ENCODE results near the gene BOLA1. TPM values are rescaled to one million over a fixed set of nuclear protein-coding genes. Genes with fewer than 3 reads are reported as not detected.
A peak's percentile ranks its signal among the peaks of the same experiment; 100 is the strongest.
"Not testable (repeated sequence)": the region's sequence is repeated elsewhere in the genome, so short reads cannot be mapped to it uniquely, and the experiment has no call there.

BOLA1 gene
- total RNA-seq, 1 experiment from 2014 or later = 15.3 TPM

GRCh38 chr1:149886396-149887195, 12.8 kb upstream of the BOLA1 start (continued):
- TF ChIP-seq FOXP4 (CRISPR knock-in tag; IDR thresholded peaks at IDR 0.05) (no peak; the same call in 1 of the 2 replicates), JUN (CRISPR knock-in tag; IDR thresholded peaks at IDR 0.05) (peak; percentile 68; the same call in 1 of the 2 replicates), ZNF532 (CRISPR knock-in tag; IDR thresholded peaks at IDR 0.05; ENCODE audit: borderline replicate concordance) (peak; percentile 94), IRF1 (CRISPR knock-in tag; IDR thresholded peaks at IDR 0.05) (peak; percentile 82; the same call in 1 of the 2 replicates), CREM (CRISPR knock-in tag; IDR thresholded peaks at IDR 0.05) (peak; percentile 47; the same call in 1 of the 2 replicates), GTF2I (CRISPR knock-in tag; conservative IDR thresholded peaks at IDR 0.05) (no peak), RORB (CRISPR knock-in tag; IDR thresholded peaks at IDR 0.05) (no peak), GRHL2 (CRISPR knock-in tag; IDR thresholded peaks at IDR 0.05; ENCODE audit: insufficient replicate concordance, severe bottlenecking) (no peak), ERG (CRISPR knock-in tag; IDR thresholded peaks at IDR 0.05) (peak; percentile 94), TEAD1 (CRISPR knock-in tag; IDR thresholded peaks at IDR 0.05) (peak; percentile 12; the same call in 1 of the 2 replicates)

- not testable (repeated sequence) for ATAC-seq; H3K27me3 Mint-ChIP-seq (ENCODE audit: low read depth); H3K4me3 Mint-ChIP-seq; H3K9me3 Mint-ChIP-seq; H3K27ac Mint-ChIP-seq; H3K4me1 Mint-ChIP-seq; H3K36me3 Mint-ChIP-seq; DNase-seq (ENCODE audit: low spot score)
- ChIA-PET CTCF (interaction anchor here (3.0 kb wide), 1 partner anchor 300 kb away, joined by 25 read pairs; no protein-coding TSS in a partner anchor), POLR2A (interaction anchor here (0.9 to 6.1 kb wide), 27 partner anchors 13 to 477 kb away, joined by 3 to 51 read pairs (median 8); partner anchors contain the start of genes BOLA1, OTUD7B, RPRD2 and SF3B4)
- TF ChIP-seq FOXJ3 (CRISPR knock-in tag; IDR thresholded peaks at IDR 0.05; ENCODE audit: borderline replicate concordance) = 0 out of 2 replicates have a peak, but pooled peaks have one; percentile 13
- TF ChIP-seq TEAD4 (CRISPR knock-in tag; IDR thresholded peaks at IDR 0.05) = peak; percentile 15; the same call in 1 of the 2 replicates
- peak; percentile 2; the same call in 1 of the 2 replicates for TF ChIP-seq TEAD1 (CRISPR knock-in tag; IDR thresholded peaks at IDR 0.05)
- 0 out of 2 replicates have a peak, but pooled peaks have one; percentile 23 for TF ChIP-seq ATF3 (CRISPR knock-in tag; conservative IDR thresholded peaks at IDR 0.05)
- TF ChIP-seq JUN (CRISPR knock-in tag; IDR thresholded peaks at IDR 0.05) = 0 out of 2 replicates have a peak, but pooled peaks have one; percentile 10
- peak; percentile 57; the same call in 1 of the 2 replicates for TF ChIP-seq USF1 (CRISPR knock-in tag; IDR thresholded peaks at IDR 0.05)
- TF ChIP-seq ZNF232 (CRISPR knock-in tag; IDR thresholded peaks at IDR 0.05) = 0 out of 2 replicates have a peak, but pooled peaks have one; percentile 0
- TF ChIP-seq ZNF281 (CRISPR knock-in tag; IDR thresholded peaks at IDR 0.05) = 0 out of 2 replicates have a peak, but pooled peaks have one; percentile 16
- TF ChIP-seq E2F4 (CRISPR knock-in tag; IDR thresholded peaks at IDR 0.05; ENCODE audit: borderline replicate concordance, low read depth) = 0 out of 2 replicates have a peak, but pooled peaks have one; percentile 66
- TF ChIP-seq FOXP1 (CRISPR knock-in tag; IDR thresholded peaks at IDR 0.05; ENCODE audit: borderline replicate concordance) = peak; percentile 59; the same call in 1 of the 2 replicates
- TF ChIP-seq KAT7 (CRISPR knock-in tag; IDR thresholded peaks at IDR 0.05; ENCODE audit: borderline replicate concordance) = 0 out of 2 replicates have a peak, but pooled peaks have one; percentile 8
These were observed 12.2 kb upstream of the BOLA1 start for GRCh38 chr1:149887196-149887455.
